Thyroid gland (tissue), 4 donors: ENCODE measurements around the gene IMMT. TPM values are rescaled to one million over a fixed set of nuclear protein-coding genes. Genes with fewer than 3 reads are reported as not detected.

ENCODE experiments used
- DNase-seq, 2 donors: peaks; one replicate each; pipeline ENCODE4 v3.0.0-alpha.2; 2019
- H3K27ac ChIP-seq, 3 donors: fragments of 200-600 bp; sonication (generic); 1 replicate in 2 of 3; 2 replicates in 1 of 3; pipeline ENCODE4 v1.5.1; 2016 to 2019; ENCODE audit warnings: mild to moderate bottlenecking in 1 of 3, moderate library complexity in 1 of 3
- H3K27me3 ChIP-seq: fragments of 200-600 bp; sonication (generic); one replicate; pipeline ENCODE4 v1.5.1; 2019
- H3K36me3 ChIP-seq, 2 donors: fragments of 200-600 bp; sonication (generic); one replicate each; pipeline ENCODE4 v1.5.1; 2016 to 2019
- H3K4me1 ChIP-seq, 2 donors: fragments of 200-600 bp; sonication (generic); one replicate each; pipeline ENCODE4 v1.5.1; 2017 to 2019
- H3K4me3 ChIP-seq, 3 donors: fragments of 200-600 bp; sonication (generic); replicated peaks in 1 of 3; 1 replicate in 2 of 3; 2 replicates in 1 of 3; pipeline ENCODE4 v1.5.1; 2016; ENCODE audit warnings: mild to moderate bottlenecking in 1 of 3
- H3K9me3 ChIP-seq: fragments of 200-600 bp; sonication (generic); one replicate; pipeline ENCODE4 v1.5.1; 2017
- POLR2A ChIP-seq, 2 donors: fragments of 450-650 bp; IDR thresholded peaks; one replicate each; pipeline ENCODE4 v1.6.1; 2017; ENCODE audit warnings: antibody characterized with exemption in 2 of 2, mild to moderate bottlenecking in 2 of 2, moderate library complexity in 1 of 2
- WGBS, 2 donors: methylation state at CpG; one replicate each; pipeline ENCODE4 v1.1.5; 2017; 5-methylcytosine and 5-hydroxymethylcytosine counted together
- intact Hi-C: fragments of 100-400 bp; cut with DNase I; formaldehyde crosslinking; loops from one replicate; pipeline ENCODE4 v1.15.1; 2023
- total RNA-seq, 4 donors: library from RNA; depleted of rRNA; stranded (reverse); fragments of >200 nt; gene quantifications; one replicate each; pipeline ENCODE4 v1.2.3, GENCODE V29; 2016
- TF ChIP-seq, protein P1 (sequence below), 6 experiments: fragments of 200-600 bp in 3 of 6; fragments of 450-650 bp in 3 of 6; sonication (generic) in 3 of 6; IDR thresholded peaks; one replicate each; pipeline ENCODE4 v1.5.1; 2016 to 2019; ENCODE audit warnings: antibody characterized with exemption in 6 of 6, mild to moderate bottlenecking in 2 of 6, inconsistent platforms in 1 of 6, moderate library complexity in 1 of 6

Gene IMMT
- total RNA-seq, 4 donors from 2014 or later, result 54.0 to 88.2 (median 67.1) TPM

DNA sequence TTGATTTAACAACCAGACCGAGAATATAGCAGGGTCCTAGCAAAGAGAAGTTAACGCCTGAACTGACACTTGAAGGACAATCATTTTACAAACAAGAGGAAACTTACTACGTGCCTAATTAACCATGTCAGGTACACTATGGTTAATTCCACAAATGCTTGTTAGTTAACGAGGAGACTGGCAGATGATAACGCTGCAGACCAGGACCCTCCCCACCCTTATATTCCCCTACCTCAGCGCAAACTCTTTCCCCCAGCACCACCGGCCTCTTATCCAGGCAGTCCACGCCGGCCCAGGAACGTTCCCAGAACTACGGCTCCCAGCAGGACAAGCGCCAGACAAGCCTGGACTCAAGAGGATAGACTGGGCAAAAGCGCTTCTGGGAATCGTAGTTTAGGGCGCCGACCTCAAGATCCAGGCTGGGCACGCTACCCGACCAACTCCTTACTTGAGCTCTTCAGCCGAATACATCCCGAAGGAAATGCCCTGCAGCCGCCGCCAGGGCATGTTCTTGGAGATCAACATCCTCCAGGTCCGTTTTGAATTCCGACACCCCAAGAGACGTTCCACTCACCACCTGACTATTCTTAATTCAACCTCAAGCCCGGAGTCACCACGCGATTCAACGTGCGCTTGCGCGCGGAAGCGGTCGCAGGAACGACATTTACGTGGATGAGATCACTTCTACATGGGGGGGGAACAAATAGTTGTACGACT is 89.9 kb downstream of the IMMT start, which contains the start of gene POLR1A:
TSS of gene POLR1A (minus strand) at position 635 of the 717 bp plus-strand sequence. CDS start at position 525, 110 bp downstream.
- DNase-seq, result peak; percentile 92 to 93
- WGBS, 2 donors, result 1% methylated on average over 33 to 38 of the region's 38 CpGs
- intact Hi-C loops, result no loop called here
- H3K4me1 ChIP-seq, result peaks cover 16 to 26% of the 10 kb centered on the region in 2 donors
- peaks cover 0 to 6% of the 10 kb centered on the region in 2 donors for H3K36me3 ChIP-seq
- peak within 1 kb of the TSS; percentile 60 to 91 (median 85) for H3K4me3 ChIP-seq
- no peaks in the 10 kb centered on the region for H3K9me3 ChIP-seq
- TF ChIP-seq, protein P1, sequence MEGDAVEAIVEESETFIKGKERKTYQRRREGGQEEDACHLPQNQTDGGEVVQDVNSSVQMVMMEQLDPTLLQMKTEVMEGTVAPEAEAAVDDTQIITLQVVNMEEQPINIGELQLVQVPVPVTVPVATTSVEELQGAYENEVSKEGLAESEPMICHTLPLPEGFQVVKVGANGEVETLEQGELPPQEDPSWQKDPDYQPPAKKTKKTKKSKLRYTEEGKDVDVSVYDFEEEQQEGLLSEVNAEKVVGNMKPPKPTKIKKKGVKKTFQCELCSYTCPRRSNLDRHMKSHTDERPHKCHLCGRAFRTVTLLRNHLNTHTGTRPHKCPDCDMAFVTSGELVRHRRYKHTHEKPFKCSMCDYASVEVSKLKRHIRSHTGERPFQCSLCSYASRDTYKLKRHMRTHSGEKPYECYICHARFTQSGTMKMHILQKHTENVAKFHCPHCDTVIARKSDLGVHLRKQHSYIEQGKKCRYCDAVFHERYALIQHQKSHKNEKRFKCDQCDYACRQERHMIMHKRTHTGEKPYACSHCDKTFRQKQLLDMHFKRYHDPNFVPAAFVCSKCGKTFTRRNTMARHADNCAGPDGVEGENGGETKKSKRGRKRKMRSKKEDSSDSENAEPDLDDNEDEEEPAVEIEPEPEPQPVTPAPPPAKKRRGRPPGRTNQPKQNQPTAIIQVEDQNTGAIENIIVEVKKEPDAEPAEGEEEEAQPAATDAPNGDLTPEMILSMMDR (IDR thresholded peaks at IDR 0.05), result no peak
- no peak for TF ChIP-seq POLR2A (IDR thresholded peaks at IDR 0.05)
- H3K27me3 ChIP-seq, result no peaks in the 10 kb centered on the region
- H3K27ac ChIP-seq, result peak within 1 kb of the TSS; percentile 6 to 90 (median 77)

GRCh38 chr2:86102157-86102556 is 93.1 kb downstream of the IMMT start:
- DNase-seq, result no peak
- Histone ChIP-seq H3K9me3 (no peaks in the 10 kb centered on the region), H3K27ac (no peak overlapping the region), H3K4me1 (peaks cover 9 to 18% of the 10 kb centered on the region in 2 donors), H3K4me3 (no peak overlapping the region), H3K36me3 (peaks cover 7 to 20% of the 10 kb centered on the region in 2 donors), H3K27me3 (no peaks in the 10 kb centered on the region)
- intact Hi-C loops, result no loop called here
- TF ChIP-seq, protein P1 (IDR thresholded peaks at IDR 0.05), result no peak
- no peak for TF ChIP-seq POLR2A (IDR thresholded peaks at IDR 0.05)

GRCh38 chr2:86097913-86098312 is 97.3 kb downstream of the IMMT start:
- no peaks in the 10 kb centered on the region for H3K27me3 ChIP-seq
- H3K27ac ChIP-seq, result no peak overlapping the region
- TF ChIP-seq, protein P1 (IDR thresholded peaks at IDR 0.05), result no peak
- TF ChIP-seq POLR2A (IDR thresholded peaks at IDR 0.05), result no peak
- H3K4me1 ChIP-seq, result no peaks in the 10 kb centered on the region
- no peak for DNase-seq
- no peaks in the 10 kb centered on the region for H3K9me3 ChIP-seq
- H3K36me3 ChIP-seq, result peaks cover 7 to 20% of the 10 kb centered on the region in 2 donors
- 90 to 93% methylated on average over 1 of the region's 1 CpG for WGBS, 2 donors
- intact Hi-C loops, result loop anchor here (10.0 kb wide), 1 partner anchor 463 kb away; no protein-coding TSS in a partner anchor
- H3K4me3 ChIP-seq, result no peak overlapping the region

GRCh38 chr2:86097114-86097896 is 98.0 kb downstream of the IMMT start:
- no peak for DNase-seq
- no peaks in the 10 kb centered on the region for H3K27me3 ChIP-seq
- H3K4me3 ChIP-seq, result no peak overlapping the region
- H3K4me1 ChIP-seq, result no peaks in the 10 kb centered on the region
- H3K36me3 ChIP-seq, result peaks cover 7 to 20% of the 10 kb centered on the region in 2 donors
- TF ChIP-seq POLR2A (IDR thresholded peaks at IDR 0.05), result no peak
- TF ChIP-seq, protein P1 (IDR thresholded peaks at IDR 0.05), result no peak
- no peak overlapping the region for H3K27ac ChIP-seq
- 93 to 97% methylated on average over 3 of the region's 3 CpGs for WGBS, 2 donors
- H3K9me3 ChIP-seq, result no peaks in the 10 kb centered on the region
- intact Hi-C loops, result loop anchor here (10.0 kb wide), 1 partner anchor 463 kb away; no protein-coding TSS in a partner anchor
